Peyer's patch (tissue), 4 donors: ENCODE data around the gene METTL22.

ENCODE experiments used
- CTCF ChIP-seq, 6 experiments: fragments of 450-650 bp in 4 of 6; fragments of 200-600 bp in 2 of 6; sonication (generic) in 1 of 6; IDR thresholded peaks; one replicate each; pipeline ENCODE4 v1.5.1; 2017 to 2019; ENCODE audit warnings: antibody characterized with exemption in 6 of 6, mild to moderate bottlenecking in 3 of 6, moderate library complexity in 1 of 6
- POLR2A ChIP-seq, 2 donors: fragments of 450-650 bp; IDR thresholded peaks; one replicate each; pipeline ENCODE4 v1.5.1; 2017; ENCODE audit warnings: antibody characterized with exemption in 2 of 2, mild to moderate bottlenecking in 2 of 2, moderate library complexity in 2 of 2

GRCh38 chr16:8611122-8611521 is 10.4 kb upstream of the METTL22 start:
- no peak for TF ChIP-seq CTCF (IDR thresholded peaks at IDR 0.05)
- TF ChIP-seq POLR2A (IDR thresholded peaks at IDR 0.05), result no peak
